ENCODE results near the gene VPS54.

VPS54 gene

GRCh38 chr2:63856303-63856603, 163.0 kb downstream of the VPS54 start:
- TF ChIP-seq GATA3 (IDR thresholded peaks at IDR 0.05; ENCODE audit: low read depth, low read length), result no peak
- no peak for TF ChIP-seq GATA2 (IDR thresholded peaks at IDR 0.05; ENCODE audit: low read depth, low read length)

GRCh38 chr2:63855418-63856302, 163.6 kb downstream of the VPS54 start:
- no peak for TF ChIP-seq GATA3 (IDR thresholded peaks at IDR 0.05; ENCODE audit: low read depth, low read length)
- TF ChIP-seq GATA2 (IDR thresholded peaks at IDR 0.05; ENCODE audit: low read depth, low read length), result no peak

- TF ChIP-seq GATA3 (IDR thresholded peaks at IDR 0.05; ENCODE audit: low read depth, low read length) (no peak), GATA2 (IDR thresholded peaks at IDR 0.05; ENCODE audit: low read depth, low read length) (no peak)
Observed at GRCh38 chr2:63853527-63854310, 165.5 kb downstream of the VPS54 start.

GRCh38 chr2:63851691-63852311, 167.4 kb downstream of the VPS54 start:
- TF ChIP-seq GATA3 (IDR thresholded peaks at IDR 0.05; ENCODE audit: low read depth, low read length) (no peak), GATA2 (IDR thresholded peaks at IDR 0.05; ENCODE audit: low read depth, low read length) (no peak)

- TF ChIP-seq GATA2 (IDR thresholded peaks at IDR 0.05; ENCODE audit: low read depth, low read length) (no peak), GATA3 (IDR thresholded peaks at IDR 0.05; ENCODE audit: low read depth, low read length) (no peak)
Observed at GRCh38 chr2:63850649-63851048, 168.6 kb downstream of the VPS54 start.

- TF ChIP-seq GATA3 (IDR thresholded peaks at IDR 0.05; ENCODE audit: low read depth, low read length) (no peak), GATA2 (IDR thresholded peaks at IDR 0.05; ENCODE audit: low read depth, low read length) (no peak)
Observed at GRCh38 chr2:63850204-63850571, 169.0 kb downstream of the VPS54 start.

GRCh38 chr2:63849381-63850203, 169.6 kb downstream of the VPS54 start:
- TF ChIP-seq GATA2 (IDR thresholded peaks at IDR 0.05; ENCODE audit: low read depth, low read length) (no peak), GATA3 (IDR thresholded peaks at IDR 0.05; ENCODE audit: low read depth, low read length) (no peak)

- TF ChIP-seq GATA3 (IDR thresholded peaks at IDR 0.05; ENCODE audit: low read depth, low read length) (0 out of 2 replicates have a peak, but pooled peaks have one; percentile 27), GATA2 (IDR thresholded peaks at IDR 0.05; ENCODE audit: low read depth, low read length) (peak; percentile 39; the same call in 1 of the 2 replicates)
Observed at GRCh38 chr2:63846487-63846886, 172.7 kb downstream of the VPS54 start.

- TF ChIP-seq GATA2 (IDR thresholded peaks at IDR 0.05; ENCODE audit: low read depth, low read length), result no peak
Observed at GRCh38 chr2:63845866-63846265, 173.4 kb downstream of the VPS54 start.

- no peak for TF ChIP-seq GATA3 (IDR thresholded peaks at IDR 0.05; ENCODE audit: low read depth, low read length)
- no peak for TF ChIP-seq GATA2 (IDR thresholded peaks at IDR 0.05; ENCODE audit: low read depth, low read length)
Observed at GRCh38 chr2:63844616-63845015, 174.6 kb downstream of the VPS54 start.

- TF ChIP-seq GATA3 (IDR thresholded peaks at IDR 0.05; ENCODE audit: low read depth, low read length) (no peak), GATA2 (IDR thresholded peaks at IDR 0.05; ENCODE audit: low read depth, low read length) (no peak)
Observed at GRCh38 chr2:63843791-63844190, 175.4 kb downstream of the VPS54 start.

- TF ChIP-seq GATA2 (IDR thresholded peaks at IDR 0.05; ENCODE audit: low read depth, low read length) (no peak), GATA3 (IDR thresholded peaks at IDR 0.05; ENCODE audit: low read depth, low read length) (no peak)
Observed at GRCh38 chr2:63843093-63843492, 176.1 kb downstream of the VPS54 start.

GRCh38 chr2:63842149-63843061, 176.8 kb downstream of the VPS54 start:
- TF ChIP-seq GATA2 (IDR thresholded peaks at IDR 0.05; ENCODE audit: low read depth, low read length) (peak; percentile 23; the same call in 1 of the 2 replicates), GATA3 (IDR thresholded peaks at IDR 0.05; ENCODE audit: low read depth, low read length) (no peak)
